Astrocyte (in vitro differentiated cells and primary cell): ENCODE data around the gene SLC38A6.

Experiments used
- CTCF ChIP-seq: IDR thresholded peaks from 2 replicates; pipeline ENCODE4 v1.5.1; 2011; ENCODE audit warnings: low read depth, mild to moderate bottlenecking, inconsistent platforms, low read length, moderate library complexity; ENCODE audit not compliant: insufficient read depth
- EZH2 ChIP-seq: IDR thresholded peaks from 2 replicates; pipeline ENCODE4 v1.6.1; 2012; ENCODE audit warnings: mild to moderate bottlenecking, low read length, inconsistent platforms; ENCODE audit not compliant: insufficient read depth

DNA sequence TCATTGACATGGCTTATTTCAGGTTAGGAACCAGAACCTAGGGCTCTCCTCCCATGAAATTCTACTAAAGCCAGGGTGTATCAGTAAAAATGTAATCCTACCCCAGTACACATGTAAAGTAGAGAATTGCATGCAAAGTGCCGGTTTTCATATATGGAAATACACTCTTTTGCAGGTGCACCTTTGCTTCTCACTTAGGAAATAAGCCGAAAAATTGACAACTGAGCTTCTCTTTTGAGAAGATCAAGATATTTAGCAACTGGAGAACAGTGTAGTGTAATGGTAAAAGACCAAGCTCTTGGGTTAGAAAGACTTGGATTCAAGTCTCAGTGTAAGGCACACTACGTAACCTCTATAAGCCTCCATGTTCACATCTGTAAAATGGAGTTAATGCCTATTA, 82.4 kb downstream of the SLC38A6 start:
- no peak for TF ChIP-seq CTCF
- TF ChIP-seq EZH2 = no peak
